HG03469 (cell line): ENCODE data around the gene SPANXA2.
"Not testable (repeated sequence)": the region's sequence is repeated elsewhere in the genome, so short reads cannot be mapped to it uniquely, and the experiment has no call there.

Experiments used
- ATAC-seq: cut with Tn5 transposase; IDR thresholded peaks from one replicate; pipeline ENCODE4 v1.9.1; 2021; ENCODE audit warnings: mild to moderate bottlenecking, moderate library complexity, moderate number of reproducible peaks; ENCODE audit not compliant: unreplicated experiment

SPANXA2 gene

GRCh38 chrX:141589408-141589807, at the start of gene SPANXA2:
Gene SPANXA2, plus strand, starts transcription at chrX:141589708. Its CDS starts 60 bp downstream, at chrX:141589768.
- not testable (repeated sequence) for ATAC-seq

GRCh38 chrX:141542551-141542950, 47.0 kb upstream of the SPANXA2 start:
- not testable (repeated sequence) for ATAC-seq

GRCh38 chrX:141584638-141585037, 4.9 kb upstream of the SPANXA2 start, which contains the start of gene SPANXA1:
Gene SPANXA1, minus strand, starts transcription at chrX:141584738. Its CDS starts 60 bp downstream, at chrX:141584678.
- not testable (repeated sequence) for ATAC-seq

GRCh38 chrX:141609111-141609510, 19.6 kb downstream of the SPANXA2 start:
- ATAC-seq = no peak

GRCh38 chrX:141619336-141619735, 29.8 kb downstream of the SPANXA2 start:
- no peak for ATAC-seq

GRCh38 chrX:141632124-141632523, 42.6 kb downstream of the SPANXA2 start:
- ATAC-seq = no peak

- no peak for ATAC-seq
Measured at GRCh38 chrX:141638550-141638949, 49.0 kb downstream of the SPANXA2 start.
